ENCODE data around the gene NTM.

Gene NTM

GRCh38 chr11:131618201-131618600 lies 247.8 kb downstream of the NTM start:
- Histone ChIP-seq H3K9me3 (ENCODE audit: low read length) (no peaks in the 10 kb centered on the region), H3K9me2 (ENCODE audit: low read depth, low read length) (no peaks in the 10 kb centered on the region), H3K4me2 (ENCODE audit: low read length) (no peak overlapping the region), H3K27me3 (ENCODE audit: insufficient read depth, low read length) (no peaks in the 10 kb centered on the region), H3K79me2 (ENCODE audit: insufficient read depth, low read length) (no peaks in the 10 kb centered on the region), H2AFZ (ENCODE audit: low read length) (no peak overlapping the region), H3K9ac (ENCODE audit: low read length) (no peak overlapping the region), H3K4me3 (ENCODE audit: low read depth, low read length, poor library complexity, severe bottlenecking) (no peak overlapping the region), H4K20me1 (ENCODE audit: insufficient read depth, low read length) (no peaks in the 10 kb centered on the region), H3K27ac (ENCODE audit: low read depth, low read length, poor library complexity, severe bottlenecking) (no peak overlapping the region), H3K4me1 (ENCODE audit: insufficient read depth, low read length, severe bottlenecking) (no peaks in the 10 kb centered on the region), H3F3A (ENCODE audit: insufficient read depth, low read length) (no peaks in the 10 kb centered on the region), H3K36me3 (ENCODE audit: insufficient read depth, low read length) (no peaks in the 10 kb centered on the region)
- TF ChIP-seq EZH2 (IDR thresholded peaks at IDR 0.05; ENCODE audit: borderline replicate concordance, low read length) (no peak), CTCF (IDR thresholded peaks at IDR 0.05; ENCODE audit: low read length) (no peak)

- Histone ChIP-seq H3K4me2 (ENCODE audit: low read length) (no peak overlapping the region), H3F3A (ENCODE audit: insufficient read depth, low read length) (no peaks in the 10 kb centered on the region), H3K79me2 (ENCODE audit: insufficient read depth, low read length) (no peaks in the 10 kb centered on the region), H3K9me3 (ENCODE audit: low read length) (no peaks in the 10 kb centered on the region), H3K4me1 (ENCODE audit: insufficient read depth, low read length, severe bottlenecking) (no peaks in the 10 kb centered on the region), H3K27me3 (ENCODE audit: insufficient read depth, low read length) (no peaks in the 10 kb centered on the region), H2AFZ (ENCODE audit: low read length) (no peak overlapping the region), H3K4me3 (ENCODE audit: low read depth, low read length, poor library complexity, severe bottlenecking) (no peak overlapping the region), H3K36me3 (ENCODE audit: insufficient read depth, low read length) (no peaks in the 10 kb centered on the region), H4K20me1 (ENCODE audit: insufficient read depth, low read length) (no peaks in the 10 kb centered on the region), H3K27ac (ENCODE audit: low read depth, low read length, poor library complexity, severe bottlenecking) (no peak overlapping the region), H3K9ac (ENCODE audit: low read length) (no peak overlapping the region), H3K9me2 (ENCODE audit: low read depth, low read length) (no peaks in the 10 kb centered on the region)
- TF ChIP-seq EZH2 (IDR thresholded peaks at IDR 0.05; ENCODE audit: borderline replicate concordance, low read length) (no peak), CTCF (IDR thresholded peaks at IDR 0.05; ENCODE audit: low read length) (no peak)
Observed at GRCh38 chr11:131622193-131622592, 251.8 kb downstream of the NTM start.

- Histone ChIP-seq H3K27ac (ENCODE audit: low read depth, low read length, poor library complexity, severe bottlenecking) (no peak overlapping the region), H3K27me3 (ENCODE audit: insufficient read depth, low read length) (no peaks in the 10 kb centered on the region), H4K20me1 (ENCODE audit: insufficient read depth, low read length) (no peaks in the 10 kb centered on the region), H3K79me2 (ENCODE audit: insufficient read depth, low read length) (no peaks in the 10 kb centered on the region), H3K4me2 (ENCODE audit: low read length) (no peak overlapping the region), H3K4me1 (ENCODE audit: insufficient read depth, low read length, severe bottlenecking) (no peaks in the 10 kb centered on the region), H2AFZ (ENCODE audit: low read length) (no peak overlapping the region), H3K9me2 (ENCODE audit: low read depth, low read length) (no peaks in the 10 kb centered on the region), H3K4me3 (ENCODE audit: low read depth, low read length, poor library complexity, severe bottlenecking) (no peak overlapping the region), H3K9ac (ENCODE audit: low read length) (no peak overlapping the region), H3F3A (ENCODE audit: insufficient read depth, low read length) (no peaks in the 10 kb centered on the region), H3K9me3 (ENCODE audit: low read length) (no peaks in the 10 kb centered on the region), H3K36me3 (ENCODE audit: insufficient read depth, low read length) (no peaks in the 10 kb centered on the region)
- TF ChIP-seq EZH2 (IDR thresholded peaks at IDR 0.05; ENCODE audit: borderline replicate concordance, low read length): no peak
- TF ChIP-seq CTCF (IDR thresholded peaks at IDR 0.05; ENCODE audit: low read length): no peak
Observed at GRCh38 chr11:131624531-131624930, 254.1 kb downstream of the NTM start.

Data from OCI-LY1 (cell line).